Neural progenitor cell (in vitro differentiated cells): ENCODE measurements around the gene TXNRD3. TPM values are rescaled to one million over a fixed set of nuclear protein-coding genes. Genes with fewer than 3 reads are reported as not detected.

Experiments used
- DNase-seq: peaks from one replicate; pipeline ENCODE4 v3.0.0-alpha.2; 2016; ENCODE audit warnings: low spot score
- H2AFZ ChIP-seq: fragments of 200-600 bp; sonication (generic); replicated peaks from 2 replicates; pipeline ENCODE4 v1.6.1; 2016; ENCODE audit warnings: antibody characterized with exemption
- H3F3A ChIP-seq: fragments of 200-600 bp; sonication (generic); 2 replicates; pipeline ENCODE4 v1.6.1; 2016; ENCODE audit warnings: antibody characterized with exemption, low read depth
- H3K27ac ChIP-seq: fragments of 200-600 bp; sonication (generic); 2 replicates; pipeline ENCODE4 v1.5.1; 2016; ENCODE audit warnings: mild to moderate bottlenecking
- H3K27me3 ChIP-seq: fragments of 200-600 bp; sonication (generic); 2 replicates; pipeline ENCODE4 v1.6.1; 2016; ENCODE audit warnings: mild to moderate bottlenecking, moderate library complexity
- H3K36me3 ChIP-seq: fragments of 200-600 bp; sonication (generic); 2 replicates; pipeline ENCODE4 v1.5.1; 2016
- H3K4me1 ChIP-seq: fragments of 200-600 bp; sonication (generic); 2 replicates; pipeline ENCODE4 v1.6.1; 2016; ENCODE audit warnings: mixed run types
- H3K4me2 ChIP-seq: fragments of 200-600 bp; sonication (generic); 2 replicates; pipeline ENCODE4 v1.6.1; 2016
- H3K4me3 ChIP-seq: fragments of 200-600 bp; sonication (generic); 2 replicates; pipeline ENCODE4 v1.5.1; 2016
- H3K79me2 ChIP-seq: fragments of 200-600 bp; sonication (generic); 2 replicates; pipeline ENCODE4 v1.6.1; 2016; ENCODE audit warnings: low read depth
- H3K9ac ChIP-seq: fragments of 200-600 bp; sonication (generic); 2 replicates; pipeline ENCODE4 v1.6.1; 2016
- H3K9me3 ChIP-seq: fragments of 200-600 bp; sonication (generic); 2 replicates; pipeline ENCODE4 v1.5.1; 2016; ENCODE audit warnings: low read depth
- H4K20me1 ChIP-seq: fragments of 200-600 bp; sonication (generic); 2 replicates; pipeline ENCODE4 v1.6.1; 2016; ENCODE audit warnings: low read depth
- H3K27ac Mint-ChIP-seq: 3 replicates; pipeline ENCODE4 v1.8.0; 2021; ENCODE audit warnings: mixed read lengths
- H3K27me3 Mint-ChIP-seq: 2 replicates; pipeline ENCODE4 v1.8.0; 2022; ENCODE audit warnings: low read depth, mild to moderate bottlenecking, inconsistent platforms, moderate library complexity, mixed read lengths; ENCODE audit not compliant: insufficient read depth
- H3K36me3 Mint-ChIP-seq: 3 replicates; pipeline ENCODE4 v1.8.0; 2021; ENCODE audit warnings: mixed read lengths
- H3K4me1 Mint-ChIP-seq: 3 replicates; pipeline ENCODE4 v1.8.0; 2021; ENCODE audit warnings: mixed read lengths
- H3K4me3 Mint-ChIP-seq: 3 replicates; pipeline ENCODE4 v1.8.0; 2021; ENCODE audit warnings: mild to moderate bottlenecking, moderate library complexity, mixed read lengths
- H3K9me3 Mint-ChIP-seq: 3 replicates; pipeline ENCODE4 v1.8.0; 2020; ENCODE audit warnings: mixed read lengths
- EZH2 ChIP-seq: fragments of 200-600 bp; sonication (generic); IDR thresholded peaks from 2 replicates; pipeline ENCODE4 v1.6.1; 2017; ENCODE audit warnings: antibody characterized with exemption, mild to moderate bottlenecking, moderate library complexity
- EZH2phosphoT487 ChIP-seq: fragments of 200-600 bp; sonication (generic); IDR thresholded peaks from 2 replicates; pipeline ENCODE4 v1.6.1; 2017; ENCODE audit warnings: antibody characterized with exemption
- total RNA-seq: library from RNA; depleted of rRNA; stranded (reverse); fragments of >200 nt; gene quantifications from 2 replicates; pipeline ENCODE4 v1.2.3, GENCODE V29; 2015; ENCODE audit warnings: low replicate concordance
- TF ChIP-seq, protein P1 (sequence below): fragments of 200-600 bp; sonication (generic); IDR thresholded peaks from 2 replicates; pipeline ENCODE4 v1.5.1; 2017; ENCODE audit warnings: antibody characterized with exemption, mild to moderate bottlenecking

Gene TXNRD3
- total RNA-seq, 1 donor from 2014 or later = 10.3 TPM

DNA sequence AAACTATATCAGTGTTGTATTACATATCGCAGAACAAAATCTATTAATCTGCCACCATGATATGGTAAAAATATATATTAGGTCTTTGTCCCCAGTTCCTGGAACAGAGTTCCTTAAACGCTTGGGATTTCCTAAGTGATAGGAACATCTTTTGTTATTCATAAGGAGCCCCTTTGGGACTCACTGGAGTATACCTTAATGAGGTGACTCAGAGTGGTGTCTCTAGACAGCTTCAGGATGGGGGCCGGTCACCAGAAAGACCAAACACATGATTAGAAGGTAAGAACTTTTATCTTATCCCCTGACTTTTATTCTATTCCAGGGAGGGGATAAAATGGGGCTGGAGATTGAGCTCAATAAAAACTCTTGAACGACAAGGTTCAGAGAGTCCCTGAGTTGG is 36.8 kb upstream of the TXNRD3 start:
- H3K27me3 Mint-ChIP-seq = no peaks in the 10 kb centered on the region
- Histone ChIP-seq H3K4me2 (peak overlapping the region; percentile 50), H3F3A (no peaks in the 10 kb centered on the region), H4K20me1 (no peaks in the 10 kb centered on the region), H3K4me3 (no peak overlapping the region), H3K9ac (no peak overlapping the region), H3K27me3 (no peaks in the 10 kb centered on the region), H3K27ac (no peak overlapping the region), H3K9me3 (no peaks in the 10 kb centered on the region), H3K4me1 (peaks cover 11% of the 10 kb centered on the region), H2AFZ (no peak overlapping the region), H3K36me3 (no peaks in the 10 kb centered on the region), H3K79me2 (no peaks in the 10 kb centered on the region)
- no peaks in the 10 kb centered on the region for H3K36me3 Mint-ChIP-seq
- H3K4me3 Mint-ChIP-seq = no peak overlapping the region
- peak; percentile 51 for DNase-seq
- H3K4me1 Mint-ChIP-seq = peaks cover 8% of the 10 kb centered on the region
- H3K9me3 Mint-ChIP-seq = no peaks in the 10 kb centered on the region
- no peak overlapping the region for H3K27ac Mint-ChIP-seq
- TF ChIP-seq, protein P1, sequence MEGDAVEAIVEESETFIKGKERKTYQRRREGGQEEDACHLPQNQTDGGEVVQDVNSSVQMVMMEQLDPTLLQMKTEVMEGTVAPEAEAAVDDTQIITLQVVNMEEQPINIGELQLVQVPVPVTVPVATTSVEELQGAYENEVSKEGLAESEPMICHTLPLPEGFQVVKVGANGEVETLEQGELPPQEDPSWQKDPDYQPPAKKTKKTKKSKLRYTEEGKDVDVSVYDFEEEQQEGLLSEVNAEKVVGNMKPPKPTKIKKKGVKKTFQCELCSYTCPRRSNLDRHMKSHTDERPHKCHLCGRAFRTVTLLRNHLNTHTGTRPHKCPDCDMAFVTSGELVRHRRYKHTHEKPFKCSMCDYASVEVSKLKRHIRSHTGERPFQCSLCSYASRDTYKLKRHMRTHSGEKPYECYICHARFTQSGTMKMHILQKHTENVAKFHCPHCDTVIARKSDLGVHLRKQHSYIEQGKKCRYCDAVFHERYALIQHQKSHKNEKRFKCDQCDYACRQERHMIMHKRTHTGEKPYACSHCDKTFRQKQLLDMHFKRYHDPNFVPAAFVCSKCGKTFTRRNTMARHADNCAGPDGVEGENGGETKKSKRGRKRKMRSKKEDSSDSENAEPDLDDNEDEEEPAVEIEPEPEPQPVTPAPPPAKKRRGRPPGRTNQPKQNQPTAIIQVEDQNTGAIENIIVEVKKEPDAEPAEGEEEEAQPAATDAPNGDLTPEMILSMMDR = no peak
- no peak for TF ChIP-seq EZH2phosphoT487

- TF ChIP-seq EZH2phosphoT487 = no peak
- TF ChIP-seq, protein P1 = no peak
- Histone ChIP-seq H3K4me3 (no peak overlapping the region), H3K27ac (no peak overlapping the region), H3K9ac (no peak overlapping the region), H3K4me2 (no peak overlapping the region), H4K20me1 (no peaks in the 10 kb centered on the region), H3K9me3 (no peaks in the 10 kb centered on the region), H3K36me3 (no peaks in the 10 kb centered on the region), H3F3A (no peaks in the 10 kb centered on the region), H3K4me1 (peaks cover 13% of the 10 kb centered on the region), H3K79me2 (no peaks in the 10 kb centered on the region), H2AFZ (no peak overlapping the region), H3K27me3 (peaks cover 9% of the 10 kb centered on the region)
- Mint-ChIP-seq H3K27ac (no peak overlapping the region), H3K4me3 (no peak overlapping the region), H3K27me3 (peaks cover 15% of the 10 kb centered on the region), H3K36me3 (no peaks in the 10 kb centered on the region), H3K4me1 (peaks cover 21% of the 10 kb centered on the region), H3K9me3 (no peaks in the 10 kb centered on the region)
- DNase-seq = no peak
Observed at GRCh38 chr3:126685493-126685892, 30.6 kb upstream of the TXNRD3 start.

GRCh38 chr3:126685021-126685420 is 30.1 kb upstream of the TXNRD3 start:
- Histone ChIP-seq H3K4me3 (no peak overlapping the region), H3K4me2 (no peak overlapping the region), H3K9ac (no peak overlapping the region), H3K27me3 (peaks cover 14% of the 10 kb centered on the region), H3K79me2 (no peaks in the 10 kb centered on the region), H3K9me3 (no peaks in the 10 kb centered on the region), H4K20me1 (no peaks in the 10 kb centered on the region), H3F3A (no peaks in the 10 kb centered on the region), H3K4me1 (peaks cover 16% of the 10 kb centered on the region), H3K36me3 (no peaks in the 10 kb centered on the region), H2AFZ (no peak overlapping the region), H3K27ac (no peak overlapping the region)
- TF ChIP-seq, protein P1 = no peak
- TF ChIP-seq EZH2 = no peak
- no peak for TF ChIP-seq EZH2phosphoT487
- no peaks in the 10 kb centered on the region for H3K36me3 Mint-ChIP-seq
- peaks cover 15% of the 10 kb centered on the region for H3K27me3 Mint-ChIP-seq
- DNase-seq = no peak
- peaks cover 25% of the 10 kb centered on the region for H3K4me1 Mint-ChIP-seq
- H3K27ac Mint-ChIP-seq = no peak overlapping the region
- H3K4me3 Mint-ChIP-seq = no peak overlapping the region
- no peaks in the 10 kb centered on the region for H3K9me3 Mint-ChIP-seq
